ENCODE data around the gene UBE2D2. TPM values are rescaled to one million over a fixed set of nuclear protein-coding genes. Genes with fewer than 3 reads are reported as not detected.

UBE2D2 gene
- total and polyA plus RNA-seq, 2 donors (not counting 1 experiment from before 2014, with no cell fraction given) = 64.3 to 168 TPM

DNA sequence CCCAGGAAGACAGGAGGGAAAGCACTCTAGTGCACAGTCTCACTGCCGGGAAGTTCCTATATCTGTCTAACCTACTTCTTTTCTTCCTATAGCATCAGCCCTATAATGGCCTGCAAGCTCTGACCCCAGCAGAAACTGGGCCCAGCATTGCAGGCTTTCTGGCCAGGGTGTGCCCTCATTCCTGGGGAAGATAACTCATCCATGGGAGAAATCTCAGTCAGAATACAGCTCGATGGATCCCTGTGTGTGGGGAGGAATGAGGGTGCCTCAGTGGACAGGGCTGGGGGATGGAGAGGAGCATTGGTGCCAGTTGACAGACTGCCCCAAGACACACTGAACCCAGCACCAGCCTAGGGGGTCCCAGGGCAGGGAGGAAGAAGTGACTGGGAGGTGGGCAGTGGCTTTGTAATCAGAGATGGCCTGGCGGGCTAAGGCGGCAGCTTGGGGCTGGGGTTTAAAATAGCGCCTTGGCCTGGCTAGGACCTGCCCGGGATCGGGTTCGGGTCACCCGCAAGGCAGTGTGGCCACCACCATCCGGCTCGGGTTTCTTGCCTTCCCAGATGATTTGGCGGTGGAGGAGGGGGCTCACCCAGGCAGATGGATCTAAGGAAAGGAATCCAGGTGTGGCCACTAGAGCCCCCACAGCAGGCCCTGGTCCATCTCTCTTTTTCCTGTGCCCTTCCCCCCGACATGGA is 79.4 kb downstream of the UBE2D2 start:
- Histone ChIP-seq H3K27ac (ENCODE audit: low read length in 2 of 2) (no peak overlapping the region), H2AFZ (ENCODE audit: insufficient read depth, low read depth, low read length, poor library complexity, severe bottlenecking) (no peak overlapping the region), H3K4me1 (ENCODE audit: control insufficient read depth in 2 of 2, insufficient read depth in 2 of 2, low read length in 2 of 2) (peaks cover 51 to 86% of the 10 kb centered on the region in 2 donors), H3K27me3 (replicated peaks in 1 of 4; ENCODE audit: control extremely low read depth in 1 of 4, control insufficient read depth in 3 of 4, insufficient read depth in 4 of 4, low read length in 3 of 4) (no peaks in the 10 kb centered on the region), H3K36me3 (replicated peaks in 1 of 2; ENCODE audit: control extremely low read depth in 1 of 2, control insufficient read depth in 1 of 2, extremely low read depth in 1 of 2, insufficient read depth in 2 of 2, low read length in 1 of 2) (no peaks in the 10 kb centered on the region), H4K20me1 (ENCODE audit: control insufficient read depth, insufficient read depth, low read length, poor library complexity, severe bottlenecking) (no peaks in the 10 kb centered on the region), H3K9ac (ENCODE audit: low read length) (no peak overlapping the region), H3K79me2 (ENCODE audit: control insufficient read depth, insufficient read depth, low read length) (peaks cover 54% of the 10 kb centered on the region), H3K4me2 (replicated peaks; ENCODE audit: low read depth, low read length, poor library complexity, severe bottlenecking) (peak overlapping the region; percentile 91), H3K4me3 (ENCODE audit: control extremely low read depth in 1 of 5, extremely low read depth in 1 of 5, insufficient read depth in 1 of 5, low read depth in 2 of 5, low read length in 4 of 5) (no peak overlapping the region), H3K9me3 (ENCODE audit: control extremely low read depth in 1 of 3, control insufficient read depth in 2 of 3, insufficient read depth in 1 of 3, low read length in 2 of 3) (no peaks in the 10 kb centered on the region)
- Mint-ChIP-seq H3K9me3 (ENCODE audit: insufficient read depth) (no peaks in the 10 kb centered on the region), H3K27ac (peak overlapping the region; percentile 72), H3K27me3 (no peaks in the 10 kb centered on the region), H3K4me1 (peaks cover 82% of the 10 kb centered on the region), H3K4me3 (no peak overlapping the region)
- WGBS (ENCODE audit: insufficient coverage) = 95% methylated on average over 13 of the region's 13 CpGs
- ATAC-seq (ENCODE audit: low read depth) (no peak), DNase-seq (no peak)
- intact Hi-C loops (cut with micrococcal nuclease) = no loop called here
- POLR2A ChIA-PET = interaction anchor here (7.7 to 9.1 kb wide), 2 partner anchors 9 to 28 kb away, joined by 159 to 511 read pairs; partner anchors contain the start of gene CXXC5
- CTCF ChIA-PET = interaction anchor here (2.8 to 10.7 kb wide), 4 partner anchors 9 to 125 kb away, joined by 14 to 502 read pairs (median 210); partner anchors contain the start of gene CXXC5
- TF ChIP-seq EZH2 (IDR thresholded peaks at IDR 0.05; ENCODE audit: borderline replicate concordance, insufficient read depth, low read depth, low read length, poor library complexity, severe bottlenecking) = no peak

DNA sequence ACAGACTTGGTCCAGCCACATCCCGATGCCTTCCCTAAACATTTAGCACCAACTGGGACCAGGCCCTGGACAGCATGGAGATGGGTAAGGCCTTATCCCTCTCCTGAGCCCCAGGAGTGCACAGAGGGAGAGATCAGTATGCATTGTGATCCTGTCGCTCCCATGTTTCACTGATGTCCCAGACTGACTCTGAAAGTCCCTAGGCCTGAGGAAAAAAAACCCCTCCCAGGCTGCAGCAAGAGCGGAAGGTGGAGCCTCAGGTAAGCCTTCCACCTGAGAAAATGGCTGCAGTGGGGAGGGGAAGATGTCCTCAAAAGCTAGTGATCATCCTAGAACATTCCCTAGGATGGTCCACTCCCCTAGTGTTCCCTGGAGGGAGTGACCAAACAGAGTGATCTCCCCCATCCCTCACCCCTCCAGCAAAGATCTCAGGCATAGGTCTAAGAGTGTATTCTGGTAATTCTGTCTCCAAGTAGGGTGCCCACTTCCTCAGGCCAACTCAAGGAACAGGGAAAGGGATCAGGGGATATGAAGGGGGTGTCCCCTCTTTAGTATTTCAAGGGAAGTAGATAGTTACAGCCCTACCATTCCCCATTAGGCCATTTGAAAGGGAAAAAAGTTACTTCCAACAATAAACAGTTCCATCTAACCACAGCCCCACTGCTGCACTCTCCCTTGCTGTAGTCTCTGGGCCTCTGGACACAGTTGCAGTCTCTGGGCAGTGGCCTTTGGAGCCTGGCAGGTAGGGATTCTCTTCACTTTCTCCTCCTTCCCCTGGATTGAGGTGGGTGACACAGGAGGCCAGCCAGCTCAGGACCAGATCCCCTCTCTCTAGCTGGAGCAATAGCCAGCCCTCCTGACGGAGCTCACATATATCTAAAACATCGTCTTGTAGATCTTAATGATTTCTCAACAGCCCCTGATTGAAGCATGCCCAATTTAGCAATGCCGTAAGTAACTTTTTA is 80.3 kb downstream of the UBE2D2 start:
- Histone ChIP-seq H3K79me2 (ENCODE audit: control insufficient read depth, insufficient read depth, low read length) (peaks cover 54% of the 10 kb centered on the region), H3K4me3 (ENCODE audit: control extremely low read depth in 1 of 5, extremely low read depth in 1 of 5, insufficient read depth in 1 of 5, low read depth in 2 of 5, low read length in 4 of 5) (no peak overlapping the region), H3K27me3 (replicated peaks in 1 of 4; ENCODE audit: control extremely low read depth in 1 of 4, control insufficient read depth in 3 of 4, insufficient read depth in 4 of 4, low read length in 3 of 4) (no peaks in the 10 kb centered on the region), H3K9ac (ENCODE audit: low read length) (no peak overlapping the region), H4K20me1 (ENCODE audit: control insufficient read depth, insufficient read depth, low read length, poor library complexity, severe bottlenecking) (no peaks in the 10 kb centered on the region), H3K36me3 (replicated peaks in 1 of 2; ENCODE audit: control extremely low read depth in 1 of 2, control insufficient read depth in 1 of 2, extremely low read depth in 1 of 2, insufficient read depth in 2 of 2, low read length in 1 of 2) (no peaks in the 10 kb centered on the region), H3K4me1 (ENCODE audit: control insufficient read depth in 2 of 2, insufficient read depth in 2 of 2, low read length in 2 of 2) (peaks cover 46 to 86% of the 10 kb centered on the region in 2 donors), H3K27ac (ENCODE audit: low read length in 2 of 2) (no peak overlapping the region), H3K4me2 (replicated peaks; ENCODE audit: low read depth, low read length, poor library complexity, severe bottlenecking) (no peak overlapping the region), H2AFZ (ENCODE audit: insufficient read depth, low read depth, low read length, poor library complexity, severe bottlenecking) (no peak overlapping the region), H3K9me3 (ENCODE audit: control extremely low read depth in 1 of 3, control insufficient read depth in 2 of 3, insufficient read depth in 1 of 3, low read length in 2 of 3) (no peaks in the 10 kb centered on the region)
- H3K27ac Mint-ChIP-seq = peak overlapping the region; percentile 47
- no peak for TF ChIP-seq CTCF (IDR thresholded peaks at IDR 0.05)
- no peak for TF ChIP-seq EZH2 (IDR thresholded peaks at IDR 0.05; ENCODE audit: borderline replicate concordance, insufficient read depth, low read depth, low read length, poor library complexity, severe bottlenecking)
- WGBS (ENCODE audit: insufficient coverage) = 96% methylated on average over 3 of the region's 6 CpGs
- no peaks in the 10 kb centered on the region for H3K9me3 Mint-ChIP-seq (ENCODE audit: insufficient read depth)
- DNase-seq (peak; percentile 6), ATAC-seq (ENCODE audit: low read depth) (no peak)
- peaks cover 82% of the 10 kb centered on the region for H3K4me1 Mint-ChIP-seq
- ChIA-PET POLR2A (interaction anchor here (0.6 to 1.0 kb wide), 2 partner anchors 11 to 51 kb away, joined by 4 read pairs; no protein-coding TSS in a partner anchor), CTCF (interaction anchor here (1.1 to 10.7 kb wide), 4 partner anchors 8 to 124 kb away, joined by 3 to 338 read pairs (median 5); partner anchors contain the start of gene CXXC5)
- no peak overlapping the region for H3K4me3 Mint-ChIP-seq
- H3K27me3 Mint-ChIP-seq = no peaks in the 10 kb centered on the region
- intact Hi-C loops (cut with micrococcal nuclease) = no loop called here

All from B cell (primary cell).